GM12875 (cell line): Measurements from ENCODE around the gene MGAT4A.
"Not testable (repeated sequence)": the region's sequence is repeated elsewhere in the genome, so short reads cannot be mapped to it uniquely, and the experiment has no call there.

Source experiments
- H3K4me3 ChIP-seq: one replicate; pipeline ENCODE4 v1.5.1; 2011; ENCODE audit warnings: low read depth, low read length, control low read depth
- TF ChIP-seq, protein P1 (sequence below): IDR thresholded peaks from 2 replicates; pipeline ENCODE4 v1.5.1; 2011; ENCODE audit warnings: low read depth, mild to moderate bottlenecking, control low read depth, inconsistent platforms, low read length, moderate library complexity, borderline replicate concordance; ENCODE audit not compliant: insufficient read depth

Gene MGAT4A

DNA sequence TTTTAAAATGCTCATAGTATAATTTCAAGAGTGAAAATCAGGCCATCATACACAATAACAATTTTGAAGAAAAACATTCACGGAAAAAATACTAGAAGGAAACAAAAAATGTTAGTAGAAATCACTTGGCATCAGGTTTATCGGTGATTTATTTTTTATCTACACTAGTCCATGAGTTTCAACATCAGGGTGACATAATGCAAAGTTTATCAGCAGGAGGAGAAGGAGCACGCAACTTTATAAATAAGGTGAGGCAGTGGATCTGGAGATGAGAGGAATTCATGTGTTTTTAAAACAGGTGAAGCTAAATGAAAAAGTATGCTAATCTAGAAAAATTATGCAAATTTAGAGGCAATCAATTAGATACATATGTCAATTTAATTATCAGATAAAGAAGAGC is 54.2 kb downstream of the MGAT4A start:
- TF ChIP-seq, protein P1, sequence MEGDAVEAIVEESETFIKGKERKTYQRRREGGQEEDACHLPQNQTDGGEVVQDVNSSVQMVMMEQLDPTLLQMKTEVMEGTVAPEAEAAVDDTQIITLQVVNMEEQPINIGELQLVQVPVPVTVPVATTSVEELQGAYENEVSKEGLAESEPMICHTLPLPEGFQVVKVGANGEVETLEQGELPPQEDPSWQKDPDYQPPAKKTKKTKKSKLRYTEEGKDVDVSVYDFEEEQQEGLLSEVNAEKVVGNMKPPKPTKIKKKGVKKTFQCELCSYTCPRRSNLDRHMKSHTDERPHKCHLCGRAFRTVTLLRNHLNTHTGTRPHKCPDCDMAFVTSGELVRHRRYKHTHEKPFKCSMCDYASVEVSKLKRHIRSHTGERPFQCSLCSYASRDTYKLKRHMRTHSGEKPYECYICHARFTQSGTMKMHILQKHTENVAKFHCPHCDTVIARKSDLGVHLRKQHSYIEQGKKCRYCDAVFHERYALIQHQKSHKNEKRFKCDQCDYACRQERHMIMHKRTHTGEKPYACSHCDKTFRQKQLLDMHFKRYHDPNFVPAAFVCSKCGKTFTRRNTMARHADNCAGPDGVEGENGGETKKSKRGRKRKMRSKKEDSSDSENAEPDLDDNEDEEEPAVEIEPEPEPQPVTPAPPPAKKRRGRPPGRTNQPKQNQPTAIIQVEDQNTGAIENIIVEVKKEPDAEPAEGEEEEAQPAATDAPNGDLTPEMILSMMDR: no peak

DNA sequence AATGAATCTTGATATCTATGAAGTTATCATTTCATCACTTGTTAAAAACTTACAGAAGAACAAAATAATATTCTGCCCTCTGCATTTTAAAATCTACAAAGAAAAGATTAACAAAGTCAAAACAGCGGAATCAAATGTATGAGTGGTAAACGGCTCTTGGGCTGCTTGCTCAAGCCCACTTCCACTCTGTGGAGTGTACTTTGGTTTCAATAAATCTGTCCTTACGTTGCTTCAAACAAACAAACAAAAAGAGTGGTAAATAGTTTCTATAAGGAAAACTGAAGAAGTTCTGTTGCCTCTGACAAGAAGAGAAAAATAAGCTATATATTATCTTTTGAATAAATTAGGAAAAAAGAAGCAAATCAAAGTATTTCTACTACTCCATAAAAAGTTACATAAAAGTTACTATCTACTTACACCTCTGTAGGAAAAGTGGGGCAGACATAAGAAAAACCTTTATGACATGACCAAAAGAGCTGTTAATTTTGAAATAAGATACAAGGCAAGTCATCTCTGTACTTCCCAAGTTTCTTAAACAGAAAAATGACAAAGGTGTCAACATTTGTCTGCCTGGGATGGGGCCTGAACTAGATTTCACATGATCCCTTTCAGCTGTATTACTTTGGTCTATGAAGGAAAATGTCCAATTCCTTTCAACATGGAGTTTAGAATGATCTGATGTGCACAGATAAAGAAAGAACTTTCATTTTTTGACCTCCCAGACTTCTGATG is 56.5 kb downstream of the MGAT4A start:
- TF ChIP-seq, protein P1: no peak
- H3K4me3 ChIP-seq: no peak overlapping the region

More for the DNA sequence above, 54.2 kb downstream of the MGAT4A start:
- H3K4me3 ChIP-seq: no peak overlapping the region

DNA sequence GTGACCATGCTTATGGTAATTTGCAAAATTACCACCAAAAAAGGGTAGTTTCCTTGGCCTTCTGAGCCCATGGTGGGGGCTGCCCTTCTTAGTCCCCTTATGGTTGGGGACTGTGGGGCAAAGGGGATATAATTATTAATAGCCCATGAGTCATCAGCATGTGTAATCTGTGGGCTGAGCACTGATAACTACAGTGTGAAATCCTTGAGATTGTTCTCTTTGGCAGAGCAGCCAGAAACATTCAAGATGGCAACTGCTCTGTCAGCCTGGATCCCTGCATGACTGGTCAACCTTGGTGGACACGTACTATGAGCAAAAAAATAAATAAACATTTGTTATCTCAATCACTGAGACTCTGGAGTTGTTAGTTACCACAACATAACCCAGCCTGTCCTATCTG is 61.3 kb downstream of the MGAT4A start:
- TF ChIP-seq, protein P1: no peak
- no peak overlapping the region for H3K4me3 ChIP-seq

DNA sequence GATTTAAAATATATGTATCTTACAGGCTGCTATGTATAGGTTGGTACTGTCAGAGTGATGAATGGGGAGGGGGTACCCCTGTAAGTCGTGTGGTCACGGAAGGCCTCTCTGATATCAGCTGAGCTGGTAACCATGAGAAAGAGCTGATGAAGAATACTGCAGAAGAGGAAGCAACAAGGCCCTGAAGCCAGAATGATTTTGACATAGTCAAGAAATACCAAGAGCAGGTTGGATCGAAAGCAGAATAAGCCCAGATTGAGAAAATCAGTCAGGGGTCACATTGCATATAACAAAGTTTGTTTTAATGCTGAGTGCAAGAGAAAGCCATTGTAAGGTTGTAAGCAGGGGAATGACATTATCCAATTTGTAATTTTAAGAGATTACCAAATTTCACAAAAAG is 65.3 kb downstream of the MGAT4A start:
- TF ChIP-seq, protein P1: no peak
- no peak overlapping the region for H3K4me3 ChIP-seq

DNA sequence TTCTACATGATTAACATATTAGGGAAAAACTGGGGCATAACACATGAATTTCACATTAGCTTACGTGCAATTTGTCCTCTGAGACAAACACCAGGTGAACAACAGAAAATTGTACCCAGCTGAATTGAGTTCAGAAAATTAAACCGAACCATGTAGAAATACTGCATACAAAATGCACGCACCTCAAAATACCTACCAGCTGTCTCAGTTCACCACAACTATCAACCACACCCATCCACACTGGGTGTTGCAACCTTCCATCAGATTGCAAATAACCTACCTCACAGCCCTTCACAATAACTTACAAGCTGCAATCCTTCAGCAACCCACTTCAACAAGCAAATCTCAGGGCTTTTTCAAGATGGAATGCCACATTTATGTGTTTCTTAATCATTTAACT is 66.6 kb downstream of the MGAT4A start:
- TF ChIP-seq, protein P1: no peak
- no peak overlapping the region for H3K4me3 ChIP-seq

DNA sequence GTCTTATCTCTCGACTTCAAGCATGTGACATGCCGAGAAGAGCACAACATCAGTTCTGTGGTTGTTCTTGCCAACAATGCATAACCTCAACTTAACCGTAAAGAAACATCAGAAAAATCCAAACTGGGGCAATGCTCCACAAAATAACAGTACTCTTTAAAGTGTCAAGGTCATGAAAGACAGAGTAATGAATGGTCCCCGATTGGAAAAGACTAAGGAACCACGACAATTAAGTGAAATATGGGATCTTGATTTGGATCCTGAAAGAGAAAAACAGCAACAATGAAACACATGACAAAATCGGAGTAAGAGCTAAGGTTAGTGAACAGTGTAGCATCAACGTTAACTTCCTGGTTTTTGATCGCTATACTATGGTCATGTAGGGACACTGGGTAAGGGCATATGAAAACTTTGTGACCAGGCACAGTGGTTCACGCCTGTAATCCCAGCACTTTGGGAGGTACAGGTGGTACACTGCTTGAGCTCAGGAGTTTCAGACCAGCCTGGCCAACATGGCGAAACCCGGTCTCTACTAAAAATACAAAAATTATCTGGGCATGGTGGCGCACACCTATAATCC is 67.3 kb downstream of the MGAT4A start:
- TF ChIP-seq, protein P1: no peak
- no peak overlapping the region for H3K4me3 ChIP-seq

DNA sequence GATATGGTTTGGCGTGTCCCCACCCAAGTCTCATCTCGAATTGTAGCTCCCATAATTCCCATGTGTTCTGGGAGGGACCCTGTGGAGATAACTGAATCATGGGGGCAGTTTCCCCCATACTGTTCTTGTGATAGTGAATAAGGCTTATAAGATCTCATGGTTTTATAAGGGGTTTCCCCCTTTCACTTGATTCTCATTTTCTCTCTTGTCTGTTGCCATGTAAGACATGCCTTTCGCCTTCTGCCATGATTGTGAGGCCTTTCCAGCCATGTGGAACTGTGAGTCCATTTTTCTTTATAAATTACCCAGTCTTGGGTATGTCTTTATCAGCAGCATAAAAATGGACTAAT is 71.5 kb downstream of the MGAT4A start:
- H3K4me3 ChIP-seq: not testable (repeated sequence)
